ENCODE results near the gene CNKSR3. TPM values are rescaled to one million over a fixed set of nuclear protein-coding genes. Genes with fewer than 3 reads are reported as not detected.

CNKSR3 gene
- total and polyA plus RNA-seq, 2 of the 8 experiments (the other 6 are each of a cell fraction or from before 2014, with no cell fraction given), result 1.2 to 6.2 TPM

DNA sequence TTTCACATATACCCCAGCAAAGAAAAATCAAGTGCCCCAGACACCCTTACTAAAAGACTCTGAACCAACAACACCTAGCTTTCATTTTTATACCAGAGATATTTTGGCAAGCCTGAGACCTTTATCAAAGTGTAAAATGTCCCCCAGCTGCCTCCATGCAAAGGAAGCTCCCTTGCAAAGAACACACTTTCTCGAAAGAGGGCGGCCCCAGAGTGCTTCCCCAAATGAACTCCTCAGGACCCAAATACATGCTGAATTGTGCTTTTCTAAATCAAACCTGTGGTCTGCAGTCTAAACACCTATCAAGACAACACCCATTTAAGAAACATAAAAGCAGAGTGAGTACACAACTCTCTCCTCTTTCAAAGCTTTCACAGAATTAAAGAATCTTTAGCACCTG lies 154.4 kb downstream of the CNKSR3 start (continued):
- TF ChIP-seq CHD2 (IDR thresholded peaks at IDR 0.05; ENCODE audit: low read length), result no peak
